AG04449 (cell line): ENCODE results near the gene CPZ.

Source experiments
- CTCF ChIA-PET: fragments of 350-600 bp; formaldehyde crosslinking; extraction: SDS; loops from one replicate; lab custom pipeline; 2021; ENCODE audit warnings: antibody characterized with exemption; lab: Yijun Ruan, JAX
- POLR2A ChIA-PET: fragments of 400-600, 350-600 bp; formaldehyde crosslinking; extraction: SDS; loops from one replicate; lab custom pipeline; 2020; ENCODE audit warnings: antibody characterized with exemption, inconsistent platforms; lab: Yijun Ruan, JAX
- DNase-seq: peaks from one replicate; pipeline ENCODE4 v3.0.0-alpha.2; 2010; ENCODE audit warnings: low read depth, low spot score
- H3K4me3 ChIP-seq: 2 replicates; pipeline ENCODE4 v1.5.1; 2011; ENCODE audit warnings: low read depth, mild to moderate bottlenecking, control low read depth, low read length
- TF ChIP-seq, protein P1 (sequence below): IDR thresholded peaks from one replicate; pipeline ENCODE4 v1.5.1; 2011; ENCODE audit warnings: mild to moderate bottlenecking, moderate library complexity, low read length, control low read depth, inconsistent platforms; ENCODE audit not compliant: insufficient read depth; ENCODE audit errors: missing control alignments

CPZ gene

GRCh38 chr4:8606966-8607365 is 14.4 kb downstream of the CPZ start:
- no peak for DNase-seq
- ChIA-PET CTCF (interaction anchor here (0.6 to 5.5 kb wide), 22 partner anchors 8 to 313 kb away, joined by 3 to 40 read pairs (median 4); no protein-coding TSS in a partner anchor), POLR2A (no interaction called here)
- no peak overlapping the region for H3K4me3 ChIP-seq
- TF ChIP-seq, protein P1, sequence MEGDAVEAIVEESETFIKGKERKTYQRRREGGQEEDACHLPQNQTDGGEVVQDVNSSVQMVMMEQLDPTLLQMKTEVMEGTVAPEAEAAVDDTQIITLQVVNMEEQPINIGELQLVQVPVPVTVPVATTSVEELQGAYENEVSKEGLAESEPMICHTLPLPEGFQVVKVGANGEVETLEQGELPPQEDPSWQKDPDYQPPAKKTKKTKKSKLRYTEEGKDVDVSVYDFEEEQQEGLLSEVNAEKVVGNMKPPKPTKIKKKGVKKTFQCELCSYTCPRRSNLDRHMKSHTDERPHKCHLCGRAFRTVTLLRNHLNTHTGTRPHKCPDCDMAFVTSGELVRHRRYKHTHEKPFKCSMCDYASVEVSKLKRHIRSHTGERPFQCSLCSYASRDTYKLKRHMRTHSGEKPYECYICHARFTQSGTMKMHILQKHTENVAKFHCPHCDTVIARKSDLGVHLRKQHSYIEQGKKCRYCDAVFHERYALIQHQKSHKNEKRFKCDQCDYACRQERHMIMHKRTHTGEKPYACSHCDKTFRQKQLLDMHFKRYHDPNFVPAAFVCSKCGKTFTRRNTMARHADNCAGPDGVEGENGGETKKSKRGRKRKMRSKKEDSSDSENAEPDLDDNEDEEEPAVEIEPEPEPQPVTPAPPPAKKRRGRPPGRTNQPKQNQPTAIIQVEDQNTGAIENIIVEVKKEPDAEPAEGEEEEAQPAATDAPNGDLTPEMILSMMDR: no peak

DNA sequence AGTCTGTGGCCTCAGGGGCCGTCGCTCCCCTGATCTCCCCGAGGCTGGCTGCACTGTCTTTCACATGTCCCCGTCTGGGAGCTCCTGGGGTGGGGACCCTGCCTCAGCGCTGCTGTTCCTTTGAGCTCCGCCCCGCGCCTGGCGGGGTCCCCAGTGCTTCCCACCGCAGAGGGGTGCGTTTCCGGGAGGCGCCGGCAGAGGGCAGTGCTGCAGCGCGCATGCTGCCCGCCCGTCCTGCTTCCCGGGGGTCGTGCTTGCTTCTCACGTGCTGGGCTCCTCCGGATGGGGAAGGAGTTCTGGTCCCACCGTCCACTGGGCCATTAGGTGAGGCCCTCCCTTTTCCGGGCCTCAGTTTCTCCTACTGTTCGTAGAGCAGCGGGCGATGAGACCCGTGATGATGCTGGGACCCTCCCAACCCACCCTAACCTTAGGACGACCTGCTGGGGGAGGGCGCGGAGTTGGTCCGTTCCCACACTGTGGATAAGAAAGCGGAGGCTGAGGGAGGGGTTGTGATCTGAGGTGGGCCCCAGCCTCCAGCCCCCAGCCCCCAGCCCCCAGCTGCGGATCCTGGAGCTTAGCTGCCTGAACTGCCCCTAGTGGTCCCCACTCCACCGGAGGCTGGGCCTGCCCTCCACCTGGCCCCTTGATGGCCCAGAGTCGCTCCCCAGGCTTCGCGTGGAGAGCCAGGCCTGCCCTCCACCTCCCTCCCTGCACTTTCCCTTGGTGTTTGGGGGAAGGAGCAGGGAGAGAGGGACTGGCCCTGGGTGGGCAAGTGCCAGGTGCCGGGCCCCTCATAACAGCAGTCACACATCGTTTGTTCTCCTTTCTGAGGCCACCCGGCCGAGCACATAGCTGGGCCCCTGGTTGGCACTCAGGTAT is 15.3 kb downstream of the CPZ start:
- H3K4me3 ChIP-seq: no peak overlapping the region
- no peak for DNase-seq
- POLR2A ChIA-PET: no interaction called here
- CTCF ChIA-PET: interaction anchor here (0.6 to 5.5 kb wide), 22 partner anchors 9 to 312 kb away, joined by 3 to 40 read pairs (median 4); no protein-coding TSS in a partner anchor
- TF ChIP-seq, protein P1: peak; percentile 97

DNA sequence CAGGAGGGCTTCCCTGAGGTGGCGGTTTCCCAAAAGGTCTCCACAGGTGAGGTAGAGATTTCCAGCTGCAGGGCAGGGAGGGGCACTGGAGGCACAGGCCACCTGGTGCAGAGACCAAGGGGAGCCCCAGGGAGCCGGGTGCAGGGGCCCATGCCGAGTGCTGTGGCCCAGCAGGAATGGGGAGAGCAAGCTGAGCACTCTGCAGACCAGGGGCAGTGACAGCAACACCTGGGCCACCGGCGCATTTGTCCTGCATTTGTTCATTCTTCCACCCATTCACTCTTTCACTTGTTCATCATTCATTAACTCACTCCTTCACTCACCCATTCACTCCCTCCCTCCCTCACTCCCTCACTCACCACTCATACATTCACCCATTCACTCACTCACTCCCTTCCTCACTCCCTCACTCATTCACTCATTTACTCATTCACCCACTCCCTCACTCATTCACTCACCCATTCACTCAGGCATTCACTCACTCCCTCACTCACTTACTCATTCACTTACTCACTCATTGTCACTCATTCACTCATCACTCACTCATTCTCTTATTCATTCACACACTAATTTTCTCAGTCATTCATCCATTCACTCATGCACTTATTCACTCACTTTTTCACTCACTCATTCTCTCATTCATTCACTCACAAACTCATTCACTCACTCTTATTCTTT is 16.3 kb downstream of the CPZ start:
- no peak overlapping the region for H3K4me3 ChIP-seq
- no peak for DNase-seq
- ChIA-PET POLR2A (no interaction called here), CTCF (interaction anchor here (2.4 to 5.5 kb wide), 4 partner anchors 8 to 309 kb away, joined by 12 to 40 read pairs (median 14); no protein-coding TSS in a partner anchor)
- TF ChIP-seq, protein P1: no peak

- CTCF ChIA-PET: interaction anchor here (1.2 kb wide), 1 partner anchor 141 kb away, joined by 6 read pairs; no protein-coding TSS in a partner anchor
- no peak overlapping the region for H3K4me3 ChIP-seq
- POLR2A ChIA-PET: no interaction called here
- no peak for DNase-seq
- TF ChIP-seq, protein P1: no peak
These were observed 16.8 kb downstream of the CPZ start for GRCh38 chr4:8609406-8609805.

GRCh38 chr4:8609824-8610350 is 17.3 kb downstream of the CPZ start:
- TF ChIP-seq, protein P1: no peak
- no peak overlapping the region for H3K4me3 ChIP-seq
- ChIA-PET POLR2A (no interaction called here), CTCF (interaction anchor here (1.2 kb wide), 1 partner anchor 141 kb away, joined by 6 read pairs; no protein-coding TSS in a partner anchor)
- no peak for DNase-seq
